Fibroblast of the aortic adventitia (primary cell): ENCODE results near the gene CD1C. TPM values are rescaled to one million over a fixed set of nuclear protein-coding genes. Genes with fewer than 3 reads are reported as not detected.
"Not testable (repeated sequence)": the region's sequence is repeated elsewhere in the genome, so short reads cannot be mapped to it uniquely, and the experiment has no call there.

Source experiments
- DNase-seq: peaks from one replicate; pipeline ENCODE4 v3.0.0-alpha.2; 2010; ENCODE audit warnings: low read depth
- H3K4me3 ChIP-seq: 2 replicates; pipeline ENCODE4 v1.5.1; 2011; ENCODE audit warnings: low read depth, mild to moderate bottlenecking, control low read depth, low read length, moderate library complexity
- CTCF ChIP-seq: IDR thresholded peaks from 2 replicates; pipeline ENCODE4 v1.5.1; 2011; ENCODE audit warnings: mild to moderate bottlenecking, low read length, control low read depth, inconsistent platforms; ENCODE audit not compliant: insufficient read depth
- total RNA-seq: library from RNA; depleted of rRNA; stranded (reverse); fragments of >200 nt; gene quantifications from 2 replicates; pipeline ENCODE4 v1.2.3, GENCODE V29; 2012; ENCODE audit warnings: low replicate concordance

Gene CD1C
- total RNA-seq = not detected in 2 replicates

- DNase-seq = no peak
- no peak for TF ChIP-seq CTCF
- H3K4me3 ChIP-seq = no peak within 1 kb of the TSS
Observed at GRCh38 chr1:158289811-158290210, at the start of gene CD1C. Gene CD1C, plus strand, starts transcription at chr1:158289923. Its CDS starts 142 bp downstream, at chr1:158290065.

- DNase-seq = peak; percentile 8
- TF ChIP-seq CTCF = no peak
- H3K4me3 ChIP-seq = no peak overlapping the region
Observed at GRCh38 chr1:158246650-158247049, 43.1 kb upstream of the CD1C start.

- DNase-seq = no peak
- TF ChIP-seq CTCF = no peak
- H3K4me3 ChIP-seq = no peak overlapping the region
Observed at GRCh38 chr1:158248118-158248517, 41.6 kb upstream of the CD1C start.

GRCh38 chr1:158248771-158249170 is 41.0 kb upstream of the CD1C start:
- TF ChIP-seq CTCF = no peak
- DNase-seq = no peak
- H3K4me3 ChIP-seq = no peak overlapping the region

- DNase-seq = no peak
- no peak overlapping the region for H3K4me3 ChIP-seq
- TF ChIP-seq CTCF = no peak
Observed at GRCh38 chr1:158249646-158250045, 40.1 kb upstream of the CD1C start.

- no peak for DNase-seq
- no peak overlapping the region for H3K4me3 ChIP-seq
- TF ChIP-seq CTCF = no peak
Observed at GRCh38 chr1:158251163-158251562, 38.6 kb upstream of the CD1C start.

GRCh38 chr1:158255656-158256055 is 34.1 kb upstream of the CD1C start:
- H3K4me3 ChIP-seq = no peak overlapping the region
- no peak for DNase-seq
- TF ChIP-seq CTCF = no peak

GRCh38 chr1:158256747-158257146 is 33.0 kb upstream of the CD1C start:
- DNase-seq, H3K4me3 ChIP-seq: not testable (repeated sequence)
